GM03348 (cell line): ENCODE data around the gene PKD1.

Experiments used
- DNase-seq: peaks from one replicate; pipeline ENCODE4 v3.0.0; 2012; ENCODE audit warnings: low spot score

The PKD1 gene

GRCh38 chr16:2135770-2136490, at the start of gene PKD1:
Gene PKD1 (minus strand): TSS chr16:2135898. CDS start chr16:2135689, 209 bp downstream.
- peak; percentile 54 for DNase-seq

DNA sequence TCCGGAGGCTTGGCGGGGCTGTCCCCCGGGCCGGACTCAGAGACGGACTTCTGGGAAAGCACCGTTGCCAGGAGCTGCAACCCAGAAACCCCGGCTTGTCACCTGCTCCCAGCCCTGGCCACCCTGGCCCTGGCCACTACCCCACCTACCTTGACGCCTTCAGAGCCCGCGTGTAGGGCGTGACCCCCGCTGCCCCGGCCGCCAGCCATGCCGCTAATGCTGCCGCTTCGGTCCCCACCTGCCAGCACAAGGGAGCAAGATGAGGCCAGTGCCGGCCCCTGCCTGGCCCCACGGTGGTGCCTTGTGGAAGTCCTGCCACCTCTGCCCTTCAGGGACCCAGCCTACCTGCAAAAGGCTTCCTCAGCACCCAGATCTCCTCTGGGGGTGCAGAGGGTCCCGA, 49.3 kb upstream of the PKD1 start:
- no peak for DNase-seq

DNA sequence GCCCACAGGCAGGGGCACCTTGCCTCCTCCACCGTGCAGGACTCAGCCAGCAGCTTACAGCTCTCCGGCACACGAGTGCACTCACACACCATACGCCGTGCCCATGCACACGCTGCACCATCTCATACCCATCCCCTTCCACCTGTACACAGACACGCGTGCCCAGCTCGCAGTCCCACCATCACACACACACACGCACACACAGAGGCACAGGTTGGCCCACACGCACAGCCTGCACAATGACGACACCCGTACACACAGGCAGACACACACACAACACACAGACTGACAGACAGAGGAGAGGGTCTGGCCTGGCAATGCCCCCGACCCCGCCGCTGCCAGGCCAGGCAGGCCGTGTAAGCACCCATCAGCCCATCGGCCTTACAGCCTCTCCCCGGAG, 48.6 kb upstream of the PKD1 start:
- DNase-seq, result no peak

DNA sequence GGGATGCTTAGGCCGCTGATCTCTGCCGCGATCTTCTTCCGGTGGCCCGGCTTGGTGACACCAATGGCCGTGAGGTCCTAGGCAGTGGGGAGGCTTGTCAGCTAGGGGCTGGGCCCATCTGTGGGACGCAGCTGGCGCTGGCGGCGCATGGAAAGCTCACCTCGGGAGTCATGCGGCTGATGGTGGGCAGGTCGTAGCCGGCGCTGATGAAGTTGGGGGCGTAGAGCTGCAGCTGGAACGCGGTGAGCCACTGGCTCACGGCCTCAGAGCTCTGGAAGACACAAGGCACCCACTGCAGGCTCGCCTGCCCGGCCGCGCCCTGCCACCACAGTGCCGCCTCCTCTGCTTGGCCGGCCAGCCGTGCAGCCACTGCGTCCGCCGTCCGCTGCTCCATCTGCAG, 48.0 kb upstream of the PKD1 start:
- no peak for DNase-seq

DNA sequence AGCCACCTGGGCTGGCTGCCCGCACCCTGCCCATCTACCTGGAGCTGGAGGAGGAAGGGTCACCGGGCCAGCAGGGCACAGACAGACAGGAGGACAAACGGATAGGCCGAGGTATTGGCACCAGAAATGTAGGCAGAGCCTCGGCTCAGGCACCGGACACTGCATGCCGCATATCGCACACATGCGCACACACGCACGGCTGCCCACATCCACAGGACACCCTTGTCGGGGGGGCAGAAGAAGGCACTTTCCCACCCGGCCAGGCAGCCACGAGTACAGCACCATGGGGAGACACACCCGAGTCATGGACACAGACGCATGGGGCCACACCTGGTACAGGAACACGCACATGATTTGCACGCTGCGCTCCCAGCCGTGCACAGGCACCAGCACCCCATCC, 46.3 kb upstream of the PKD1 start:
- no peak for DNase-seq

DNA sequence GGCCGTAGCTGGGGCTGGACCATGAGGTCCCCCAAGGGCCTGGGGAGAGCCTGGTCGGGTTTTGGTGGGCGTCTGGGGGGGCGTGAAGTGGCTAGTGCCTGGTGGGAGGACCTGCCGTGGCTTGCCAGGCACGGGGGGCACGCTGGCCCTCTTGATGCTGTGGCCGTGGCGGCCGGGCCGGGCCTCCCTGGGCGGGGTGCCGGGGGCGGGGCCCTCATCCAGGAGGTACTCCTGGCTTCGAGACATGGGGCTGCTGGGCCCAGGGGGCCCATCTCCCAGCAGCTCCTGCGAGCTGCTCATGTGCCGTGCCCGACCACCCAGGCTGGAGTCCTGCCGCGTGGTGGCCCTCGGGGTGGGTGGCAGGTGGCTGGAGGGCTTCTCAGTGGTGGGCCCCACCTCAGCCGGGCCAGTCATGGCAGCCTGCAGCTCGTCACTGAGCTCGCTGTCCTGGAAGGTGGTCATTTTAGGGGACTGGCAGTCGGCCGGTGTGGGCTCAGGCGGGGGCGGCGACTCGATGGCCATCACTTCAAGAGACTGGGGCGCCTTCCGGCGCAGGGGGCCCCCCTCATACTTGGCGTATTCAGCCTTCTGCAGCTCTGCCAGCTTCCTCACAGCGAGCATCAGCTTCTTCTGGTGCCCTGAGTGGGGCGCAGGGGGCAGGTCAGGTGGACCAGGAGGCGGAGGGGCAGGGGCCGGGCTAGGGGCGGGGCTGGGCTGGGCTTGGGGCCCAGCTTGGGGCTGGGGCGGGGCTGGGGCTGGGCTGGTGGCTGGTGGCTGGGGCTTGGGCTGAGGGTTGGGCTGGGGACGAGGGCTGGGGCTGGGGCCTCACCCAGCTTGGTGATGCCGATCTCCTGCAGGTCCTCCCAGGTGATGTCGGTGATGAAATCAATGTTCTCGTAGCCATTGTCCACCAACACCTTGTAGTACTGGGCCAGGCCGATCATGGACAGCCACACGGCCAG, 45.5 kb upstream of the PKD1 start:
- no peak for DNase-seq

- no peak for DNase-seq
Measured at GRCh38 chr16:2180461-2180860, 44.8 kb upstream of the PKD1 start.

- no peak for DNase-seq
Measured at GRCh38 chr16:2179576-2179975, 43.9 kb upstream of the PKD1 start.

- no peak for DNase-seq
Measured at GRCh38 chr16:2179107-2179501, 43.4 kb upstream of the PKD1 start.

GRCh38 chr16:2178321-2179106, 42.8 kb upstream of the PKD1 start:
- DNase-seq, result peak; percentile 47

DNA sequence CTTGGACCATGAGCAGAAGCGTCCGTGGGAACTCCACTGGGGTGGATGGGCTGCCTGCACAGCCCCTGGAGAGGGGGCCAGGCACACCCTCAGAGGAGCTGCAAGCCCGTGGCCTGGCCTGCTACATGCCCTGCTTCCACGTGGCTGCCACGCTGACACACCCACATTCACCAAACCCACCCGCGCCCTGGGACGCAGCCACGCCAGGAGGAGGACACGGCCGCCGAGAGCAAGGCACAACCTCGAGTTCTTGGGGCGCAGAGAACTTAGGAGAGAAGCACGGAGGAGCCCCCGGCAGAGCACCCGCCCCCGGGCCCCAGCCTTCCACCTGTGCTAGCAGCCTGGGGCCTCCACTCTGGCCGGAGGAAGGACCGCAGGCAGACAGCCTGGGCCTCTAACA, 41.9 kb upstream of the PKD1 start:
- no peak for DNase-seq

DNA sequence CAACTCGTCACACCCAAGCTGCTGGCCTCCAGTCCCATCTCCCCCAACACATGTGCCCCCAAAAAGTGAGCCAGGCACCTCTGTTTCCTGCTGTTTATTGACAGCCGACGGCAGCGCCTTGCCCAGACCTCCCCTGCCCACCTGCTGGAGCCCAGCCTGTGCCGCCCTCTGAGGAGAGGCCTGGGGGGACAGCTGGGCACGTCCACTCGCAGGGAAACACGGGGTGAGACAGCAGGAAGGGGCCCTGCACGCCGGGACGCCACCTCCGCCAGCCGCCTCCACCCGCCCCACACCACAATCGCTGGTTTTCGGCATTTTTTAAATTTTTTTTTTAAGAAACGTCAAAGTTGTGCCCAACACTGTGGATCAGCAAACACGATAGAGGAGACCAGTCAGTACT, 41.4 kb upstream of the PKD1 start:
- no peak for DNase-seq

DNA sequence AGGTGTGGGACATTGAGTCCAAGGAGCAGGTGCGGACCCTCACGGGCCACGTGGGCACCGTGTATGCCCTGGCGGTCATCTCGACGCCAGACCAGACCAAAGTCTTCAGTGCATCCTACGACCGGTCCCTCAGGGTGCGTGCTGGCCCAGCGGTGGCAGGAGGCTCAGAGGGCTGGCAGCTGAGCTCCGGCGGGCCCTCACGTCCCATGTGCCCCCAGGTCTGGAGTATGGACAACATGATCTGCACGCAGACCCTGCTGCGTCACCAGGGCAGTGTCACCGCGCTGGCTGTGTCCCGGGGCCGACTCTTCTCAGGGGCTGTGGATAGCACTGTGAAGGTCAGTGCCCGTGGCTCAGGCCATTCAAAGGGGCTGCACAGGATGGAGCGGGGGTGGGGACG, 40.3 kb upstream of the PKD1 start:
- no peak for DNase-seq

GRCh38 chr16:2175454-2175853, 39.8 kb upstream of the PKD1 start:
- DNase-seq, result no peak

GRCh38 chr16:2174396-2175131, 38.9 kb upstream of the PKD1 start:
- DNase-seq, result no peak

GRCh38 chr16:2173916-2174315, 38.2 kb upstream of the PKD1 start:
- no peak for DNase-seq

DNA sequence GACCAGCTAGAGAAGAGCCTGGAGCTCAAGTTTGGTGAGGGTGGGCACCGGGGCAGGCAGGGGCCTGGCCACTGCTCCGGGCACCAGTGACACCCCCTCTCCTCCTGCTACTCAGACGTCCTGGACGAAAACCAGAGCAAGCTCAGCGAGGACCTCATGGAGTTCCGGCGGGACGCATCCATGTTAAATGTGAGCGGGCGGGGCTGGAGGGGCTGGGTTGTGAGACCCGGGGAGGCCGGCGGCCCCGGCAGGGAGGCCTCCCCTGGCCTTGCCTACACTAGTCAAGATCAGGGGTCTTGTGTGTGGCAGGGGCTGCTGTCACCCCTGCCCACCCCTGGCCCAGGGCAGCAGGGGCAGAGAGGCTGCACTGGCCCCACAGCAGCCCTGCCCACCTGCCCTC, 37.7 kb upstream of the PKD1 start:
- no peak for DNase-seq

DNA sequence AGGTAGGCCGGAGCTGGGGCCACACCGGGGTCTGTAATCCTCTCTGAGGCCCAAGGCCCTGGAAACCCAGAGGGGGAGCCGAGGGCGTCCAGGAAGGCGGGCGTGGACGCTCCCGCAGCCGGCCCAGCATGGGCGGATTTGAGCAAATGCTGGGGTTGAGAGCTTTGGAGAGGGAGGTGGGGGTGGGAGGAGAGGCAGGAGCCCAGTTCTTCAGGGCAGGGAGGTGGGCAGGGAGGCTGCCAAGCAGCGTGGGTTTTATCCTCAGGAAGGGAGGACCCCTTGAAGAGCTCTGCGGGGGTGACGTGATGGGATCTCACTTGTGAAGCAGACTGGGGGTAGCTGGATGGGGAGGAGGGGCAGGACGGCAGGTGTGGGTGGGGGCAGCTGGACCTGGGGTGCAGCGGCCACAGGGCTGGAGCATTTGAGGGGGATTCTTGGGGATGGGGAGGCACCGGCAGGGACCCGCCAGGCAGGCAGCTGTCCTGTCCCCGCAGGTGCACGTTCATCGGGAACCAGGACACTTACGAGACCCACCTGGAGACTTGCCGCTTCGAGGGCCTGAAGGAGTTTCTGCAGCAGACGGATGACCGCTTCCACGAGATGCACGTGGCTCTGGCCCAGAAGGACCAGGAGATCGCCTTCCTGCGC, 37.1 kb upstream of the PKD1 start:
- no peak for DNase-seq

DNA sequence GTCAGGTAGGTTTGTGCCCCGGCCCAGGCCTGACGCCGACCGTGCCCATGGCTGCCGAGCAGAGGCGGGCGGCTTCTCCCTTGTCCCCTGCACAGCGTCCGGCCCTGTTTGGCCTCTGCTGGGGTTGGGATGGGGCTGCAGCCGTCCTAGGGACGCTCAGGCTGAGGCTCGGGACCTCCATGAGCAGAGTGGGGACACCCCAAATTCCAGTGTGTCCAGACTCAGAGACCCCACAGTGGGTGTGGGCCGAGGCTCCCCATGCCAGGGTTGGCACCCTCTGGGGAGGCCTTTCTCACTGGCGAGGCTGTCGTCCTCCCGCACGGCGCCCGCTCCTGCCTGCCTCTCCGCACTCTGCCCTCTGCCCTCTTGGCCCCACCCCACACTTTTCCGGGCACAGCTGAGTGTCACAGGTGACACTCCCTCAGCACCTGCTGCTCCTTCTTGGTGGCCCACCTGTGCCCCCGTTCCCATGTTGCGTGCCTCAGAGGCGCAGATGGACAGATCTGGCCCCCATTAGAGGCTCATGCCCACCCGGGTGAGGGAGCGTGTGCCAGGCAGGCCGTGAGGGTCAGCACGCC, 36.0 kb upstream of the PKD1 start:
- DNase-seq, result no peak

- no peak for DNase-seq
Measured at GRCh38 chr16:2170587-2171435, 35.1 kb upstream of the PKD1 start.
